MCF 10A (cell line): ENCODE results near the gene ZNF512B. TPM values are rescaled to one million over a fixed set of nuclear protein-coding genes. Genes with fewer than 3 reads are reported as not detected.

Experiments used
- BruUV-seq: library from RNA; stranded (reverse); fragments of 400-500 nt; replicated peaks from 2 replicates; lab custom pipeline; 2021; lab: Mats Ljungman, UMichigan
- CTCF ChIA-PET: fragments of 300-600 bp; sonication (Branson Sonifier 250); formaldehyde crosslinking; extraction: SDS; loops from one replicate; lab custom pipeline; 2021; ENCODE audit warnings: antibody characterized with exemption, inconsistent platforms; lab: Yijun Ruan, JAX
- POLR2A ChIA-PET: fragments of 300-600, 350-650 bp; sonication (Branson Sonifier 250); formaldehyde crosslinking; extraction: SDS; loops from one replicate; lab custom pipeline; 2020; ENCODE audit warnings: antibody characterized with exemption, inconsistent platforms; lab: Yijun Ruan, JAX
- DNase-seq: peaks from one replicate; pipeline ENCODE4 v3.0.0-alpha.2; 2018; ENCODE audit not compliant: unreplicated experiment
- H3K27ac Mint-ChIP-seq: one replicate; pipeline ENCODE4 v1.8.0; 2022; ENCODE audit warnings: mild to moderate bottlenecking, low read depth, mixed read lengths; ENCODE audit not compliant: unreplicated experiment
- H3K27me3 Mint-ChIP-seq: one replicate; pipeline ENCODE4 v1.8.0; 2022; ENCODE audit warnings: mixed read lengths; ENCODE audit not compliant: insufficient read depth, unreplicated experiment
- H3K36me3 Mint-ChIP-seq: one replicate; pipeline ENCODE4 v1.8.0; 2022; ENCODE audit warnings: mild to moderate bottlenecking, moderate library complexity, mixed read lengths; ENCODE audit not compliant: insufficient read depth, unreplicated experiment
- H3K4me1 Mint-ChIP-seq: one replicate; pipeline ENCODE4 v1.8.0; 2022; ENCODE audit warnings: mixed read lengths; ENCODE audit not compliant: insufficient read depth, unreplicated experiment
- H3K4me3 Mint-ChIP-seq: one replicate; pipeline ENCODE4 v1.8.0; 2022; ENCODE audit warnings: mild to moderate bottlenecking, moderate library complexity, mixed read lengths; ENCODE audit not compliant: unreplicated experiment
- H3K9me3 Mint-ChIP-seq: one replicate; pipeline ENCODE4 v1.8.0; 2022; ENCODE audit warnings: mixed read lengths; ENCODE audit not compliant: unreplicated experiment
- intact Hi-C: fragments of 100-400 bp; cut with micrococcal nuclease; formaldehyde crosslinking; loops from 2 replicates; pipeline ENCODE4 v1.14.1; 2022
- total RNA-seq: library from RNA; stranded (reverse); gene quantifications from 2 replicates; pipeline ENCODE4 v1.2.3, GENCODE V29; 2022
- TF ChIP-seq, protein P1 (sequence below): fragments of 200-600 bp; IDR thresholded peaks from one replicate; pipeline ENCODE4 v1.8.0; 2022; ENCODE audit warnings: antibody characterized with exemption, mild to moderate bottlenecking; ENCODE audit not compliant: unreplicated experiment

The ZNF512B gene
- total RNA-seq, 1 experiment from 2014 or later = 26.6 TPM

GRCh38 chr20:64010711-64011237, 41.0 kb upstream of the ZNF512B start:
- POLR2A ChIA-PET = interaction anchor here (1.4 kb wide), 1 partner anchor 26 kb away, joined by 5 read pairs; no protein-coding TSS in a partner anchor
- intact Hi-C loops = no loop called here
- TF ChIP-seq, protein P1, sequence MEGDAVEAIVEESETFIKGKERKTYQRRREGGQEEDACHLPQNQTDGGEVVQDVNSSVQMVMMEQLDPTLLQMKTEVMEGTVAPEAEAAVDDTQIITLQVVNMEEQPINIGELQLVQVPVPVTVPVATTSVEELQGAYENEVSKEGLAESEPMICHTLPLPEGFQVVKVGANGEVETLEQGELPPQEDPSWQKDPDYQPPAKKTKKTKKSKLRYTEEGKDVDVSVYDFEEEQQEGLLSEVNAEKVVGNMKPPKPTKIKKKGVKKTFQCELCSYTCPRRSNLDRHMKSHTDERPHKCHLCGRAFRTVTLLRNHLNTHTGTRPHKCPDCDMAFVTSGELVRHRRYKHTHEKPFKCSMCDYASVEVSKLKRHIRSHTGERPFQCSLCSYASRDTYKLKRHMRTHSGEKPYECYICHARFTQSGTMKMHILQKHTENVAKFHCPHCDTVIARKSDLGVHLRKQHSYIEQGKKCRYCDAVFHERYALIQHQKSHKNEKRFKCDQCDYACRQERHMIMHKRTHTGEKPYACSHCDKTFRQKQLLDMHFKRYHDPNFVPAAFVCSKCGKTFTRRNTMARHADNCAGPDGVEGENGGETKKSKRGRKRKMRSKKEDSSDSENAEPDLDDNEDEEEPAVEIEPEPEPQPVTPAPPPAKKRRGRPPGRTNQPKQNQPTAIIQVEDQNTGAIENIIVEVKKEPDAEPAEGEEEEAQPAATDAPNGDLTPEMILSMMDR = no peak

DNA sequence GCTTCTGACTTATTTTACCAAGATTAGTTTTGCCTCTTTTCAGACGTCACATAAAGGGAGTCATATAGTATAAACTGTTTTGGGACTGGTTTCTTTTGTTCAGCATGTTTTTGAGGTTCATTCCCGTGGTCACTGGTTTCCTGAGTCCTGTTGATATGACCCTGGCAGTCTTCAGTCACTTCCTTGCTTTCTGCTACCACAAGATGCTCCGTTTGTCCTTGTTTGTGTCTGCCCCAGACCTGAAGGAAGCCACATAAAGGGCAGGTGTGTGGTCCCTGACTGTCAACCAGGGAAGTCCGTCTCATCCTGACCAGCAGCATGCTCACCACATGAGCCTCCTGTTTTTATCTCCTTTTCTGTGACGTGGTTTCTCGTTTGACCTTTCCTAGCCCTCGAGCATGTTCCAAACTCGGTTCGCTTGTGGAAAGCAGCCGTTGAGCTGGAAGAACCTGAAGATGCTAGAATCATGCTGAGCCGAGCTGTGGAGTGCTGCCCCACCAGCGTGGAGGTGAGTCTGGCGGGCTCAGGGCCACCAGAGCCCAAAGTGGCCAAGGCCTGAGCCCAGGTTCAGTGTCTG, 40.2 kb upstream of the ZNF512B start:
- H3K4me3 Mint-ChIP-seq = no peak overlapping the region
- no peaks in the 10 kb centered on the region for H3K27me3 Mint-ChIP-seq
- H3K27ac Mint-ChIP-seq = no peak overlapping the region
- intact Hi-C loops = no loop called here
- no TSS peak for BruUV-seq
- H3K4me1 Mint-ChIP-seq = no peaks in the 10 kb centered on the region
- peaks cover 65% of the 10 kb centered on the region for H3K36me3 Mint-ChIP-seq
- no peak for DNase-seq
- H3K9me3 Mint-ChIP-seq = no peaks in the 10 kb centered on the region
- ChIA-PET POLR2A (interaction anchor here (1.4 kb wide), 1 partner anchor 27 kb away, joined by 5 read pairs; no protein-coding TSS in a partner anchor), CTCF (interaction anchor here (0.6 kb wide), 2 partner anchors 12 to 36 kb away, joined by 3 read pairs; no protein-coding TSS in a partner anchor)
- TF ChIP-seq, protein P1 = no peak

More at GRCh38 chr20:64010711-64011237, 41.0 kb upstream of the ZNF512B start:
- Mint-ChIP-seq H3K4me1 (no peaks in the 10 kb centered on the region), H3K36me3 (peaks cover 67% of the 10 kb centered on the region), H3K27me3 (no peaks in the 10 kb centered on the region), H3K4me3 (no peak overlapping the region), H3K27ac (no peak overlapping the region), H3K9me3 (no peaks in the 10 kb centered on the region)
- DNase-seq = no peak
- CTCF ChIA-PET = interaction anchor here (0.6 kb wide), 2 partner anchors 12 to 37 kb away, joined by 3 read pairs; no protein-coding TSS in a partner anchor
- no TSS peak for BruUV-seq

DNA sequence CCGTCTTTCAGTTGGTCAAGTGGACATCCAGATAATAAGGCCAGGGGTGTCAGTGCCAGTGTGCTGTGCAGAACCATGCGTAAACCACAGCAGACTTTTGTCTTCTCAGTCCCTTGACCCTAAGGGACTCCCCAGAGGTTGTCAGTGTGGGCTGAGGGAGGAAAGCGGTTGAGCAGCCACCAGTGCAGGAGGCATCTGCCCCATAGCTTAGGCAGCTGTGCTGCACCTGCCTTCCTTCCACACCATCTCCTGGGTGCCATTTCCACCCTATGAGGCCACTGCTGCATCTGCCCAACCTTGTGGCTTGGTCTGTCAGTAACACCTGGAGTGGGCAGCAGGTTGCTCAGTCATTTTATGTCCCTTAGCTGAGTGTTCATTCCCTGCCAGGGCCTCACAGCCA, 37.2 kb upstream of the ZNF512B start:
- ChIA-PET CTCF (interaction anchor here (0.6 to 2.2 kb wide), 3 partner anchors 20 to 50 kb away, joined by 3 to 12 read pairs (median 4); no protein-coding TSS in a partner anchor), POLR2A (no interaction called here)
- H3K9me3 Mint-ChIP-seq = no peaks in the 10 kb centered on the region
- no peaks in the 10 kb centered on the region for H3K27me3 Mint-ChIP-seq
- no TSS peak for BruUV-seq
- DNase-seq = no peak
- intact Hi-C loops = no loop called here
- TF ChIP-seq, protein P1 = no peak
- H3K27ac Mint-ChIP-seq = no peak overlapping the region
- peaks cover 64% of the 10 kb centered on the region for H3K36me3 Mint-ChIP-seq
- no peaks in the 10 kb centered on the region for H3K4me1 Mint-ChIP-seq
- no peak overlapping the region for H3K4me3 Mint-ChIP-seq

DNA sequence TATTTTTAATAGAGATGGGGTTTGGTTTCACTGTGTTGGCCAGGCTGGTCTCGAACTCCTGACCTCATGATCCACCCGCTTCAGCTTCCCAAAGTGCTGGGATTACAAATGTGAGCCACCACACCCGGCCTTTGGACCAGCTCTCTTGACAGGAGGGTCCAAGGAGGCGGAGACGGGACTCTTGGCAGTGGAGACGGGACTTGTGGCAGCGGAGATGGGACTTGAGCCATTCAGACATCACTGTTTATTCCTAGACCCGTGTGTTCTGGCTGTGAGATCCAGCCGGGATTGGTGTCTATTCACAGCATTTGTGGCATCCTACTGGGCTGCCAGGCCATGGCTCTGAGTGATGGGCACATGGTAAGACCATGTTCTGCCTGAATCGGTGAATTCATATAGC, 36.8 kb upstream of the ZNF512B start:
- TF ChIP-seq, protein P1 = no peak
- H3K4me1 Mint-ChIP-seq = no peaks in the 10 kb centered on the region
- no peak overlapping the region for H3K4me3 Mint-ChIP-seq
- POLR2A ChIA-PET = no interaction called here
- DNase-seq = no peak
- no peaks in the 10 kb centered on the region for H3K9me3 Mint-ChIP-seq
- H3K36me3 Mint-ChIP-seq = peaks cover 68% of the 10 kb centered on the region
- intact Hi-C loops = no loop called here
- BruUV-seq = no TSS peak
- H3K27ac Mint-ChIP-seq = no peak overlapping the region
- no peaks in the 10 kb centered on the region for H3K27me3 Mint-ChIP-seq
- CTCF ChIA-PET = interaction anchor here (0.5 to 3.9 kb wide), 3 partner anchors 32 to 50 kb away, joined by 3 to 18 read pairs (median 12); partner anchors contain the start of gene UCKL1
